ENCODE data around the gene TAP1.

DNA sequence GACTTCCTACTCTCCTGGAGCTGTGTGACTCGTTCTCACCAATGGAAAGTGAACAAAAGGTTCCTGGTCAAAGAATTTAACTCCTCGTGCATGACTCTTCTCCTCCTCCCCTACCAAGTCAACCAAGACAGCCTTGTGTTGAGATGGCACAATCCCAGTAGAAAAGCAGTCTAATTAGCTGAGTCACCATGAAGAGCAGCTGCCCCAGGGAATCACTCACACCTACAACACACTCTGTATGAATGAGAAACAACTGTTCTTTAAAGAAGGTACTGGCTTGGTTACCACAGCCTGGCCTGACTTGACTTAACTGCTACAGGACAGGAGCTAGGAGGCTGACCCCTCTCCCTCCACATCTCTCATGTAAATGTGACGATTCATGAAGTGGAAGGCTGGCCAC lies 33.8 kb downstream of the TAP1 start:
- TF ChIP-seq, protein P1, sequence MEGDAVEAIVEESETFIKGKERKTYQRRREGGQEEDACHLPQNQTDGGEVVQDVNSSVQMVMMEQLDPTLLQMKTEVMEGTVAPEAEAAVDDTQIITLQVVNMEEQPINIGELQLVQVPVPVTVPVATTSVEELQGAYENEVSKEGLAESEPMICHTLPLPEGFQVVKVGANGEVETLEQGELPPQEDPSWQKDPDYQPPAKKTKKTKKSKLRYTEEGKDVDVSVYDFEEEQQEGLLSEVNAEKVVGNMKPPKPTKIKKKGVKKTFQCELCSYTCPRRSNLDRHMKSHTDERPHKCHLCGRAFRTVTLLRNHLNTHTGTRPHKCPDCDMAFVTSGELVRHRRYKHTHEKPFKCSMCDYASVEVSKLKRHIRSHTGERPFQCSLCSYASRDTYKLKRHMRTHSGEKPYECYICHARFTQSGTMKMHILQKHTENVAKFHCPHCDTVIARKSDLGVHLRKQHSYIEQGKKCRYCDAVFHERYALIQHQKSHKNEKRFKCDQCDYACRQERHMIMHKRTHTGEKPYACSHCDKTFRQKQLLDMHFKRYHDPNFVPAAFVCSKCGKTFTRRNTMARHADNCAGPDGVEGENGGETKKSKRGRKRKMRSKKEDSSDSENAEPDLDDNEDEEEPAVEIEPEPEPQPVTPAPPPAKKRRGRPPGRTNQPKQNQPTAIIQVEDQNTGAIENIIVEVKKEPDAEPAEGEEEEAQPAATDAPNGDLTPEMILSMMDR (IDR thresholded peaks at IDR 0.05; ENCODE audit: low read depth, low read length, poor library complexity, severe bottlenecking) = no peak
- no peak for TF ChIP-seq EZH2phosphoT487 (IDR thresholded peaks at IDR 0.05; ENCODE audit: borderline replicate concordance, low read length)
